NCI-H1417 (cell line): Measurements from ENCODE around the gene PRKAG3.
"Not testable (repeated sequence)": the region's sequence is repeated elsewhere in the genome, so short reads cannot be mapped to it uniquely, and the experiment has no call there.

Experiments used
- DNase-seq, 3 experiments: peaks; one replicate each; lab custom pipeline; 2025; lab: John Stamatoyannopoulos, UW

The PRKAG3 gene

GRCh38 chr2:218781691-218782527 lies 49.7 kb downstream of the PRKAG3 start, which contains the start of gene CYP27A1:
CYP27A1 (plus strand) TSS chr2:218782147; CDS start chr2:218782183, 36 bp downstream.
- DNase-seq, result peak in 2 of 3 experiments; percentile 57 to 58

GRCh38 chr2:218780851-218781690 lies 50.5 kb downstream of the PRKAG3 start:
- peak in 2 of 3 experiments; percentile 3 to 48 for DNase-seq

- no peak for DNase-seq
These were observed 51.6 kb downstream of the PRKAG3 start for GRCh38 chr2:218780046-218780445.

DNA sequence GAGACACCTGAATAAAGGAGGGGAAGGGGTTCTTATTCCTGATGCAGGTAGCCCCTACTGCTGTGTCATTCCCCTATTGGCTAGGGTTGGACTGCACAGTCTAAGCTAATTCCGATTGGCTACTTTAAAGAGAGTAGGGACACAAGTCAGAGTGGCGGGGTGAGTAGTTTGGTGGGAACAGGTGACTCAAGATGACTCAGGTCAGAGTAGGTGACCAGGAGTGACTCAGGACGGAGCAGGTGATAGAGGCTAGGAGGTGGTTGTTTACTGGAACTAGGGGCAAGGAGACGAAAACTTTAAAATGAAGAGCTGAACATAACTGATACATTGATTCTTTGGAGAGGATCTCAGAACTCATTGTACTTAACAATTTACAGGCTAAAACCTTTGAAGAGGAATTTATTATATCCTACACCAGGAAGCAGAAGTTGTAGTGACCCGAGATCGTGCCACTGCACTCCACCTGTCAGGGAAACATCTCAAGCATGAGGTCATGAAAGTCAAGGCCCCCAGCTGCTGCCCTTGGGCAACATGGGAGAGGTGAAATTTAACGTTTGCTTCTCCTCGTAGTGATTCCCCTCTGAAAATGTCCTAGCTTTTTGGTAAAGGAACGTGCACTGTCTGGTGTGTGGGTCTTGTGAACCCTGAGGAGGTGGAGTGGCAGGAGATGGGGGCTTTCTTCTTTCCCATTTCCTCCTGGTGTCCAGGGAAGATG lies 54.2 kb downstream of the PRKAG3 start:
- DNase-seq, result no peak

- DNase-seq, result no peak
These were observed 55.1 kb downstream of the PRKAG3 start for GRCh38 chr2:218776488-218776887.

GRCh38 chr2:218773881-218774280 lies 57.7 kb downstream of the PRKAG3 start:
- no peak for DNase-seq

- DNase-seq, result not testable (repeated sequence)
These were observed 58.8 kb downstream of the PRKAG3 start for GRCh38 chr2:218772759-218773158.
